A549 (cell line): ENCODE results near the gene WHRN. TPM values are rescaled to one million over a fixed set of nuclear protein-coding genes. Genes with fewer than 3 reads are reported as not detected.

Source experiments
- ATAC-seq, 2 experiments: fragments of 200-7000 bp in 1 of 2; fragments of >200 bp in 1 of 2; cut with Nextera tagmentation in 1 of 2; cut with Tn5 transposase in 1 of 2; 3 replicates each; pipeline versions ENCODE4 v1.8.0 to v1.9.1; 2018 to 2020; ENCODE audit warnings: mild to moderate bottlenecking in 1 of 2, moderate library complexity in 1 of 2
- CTCF ChIA-PET: fragments of 300-600 bp; sonication (Branson Sonifier 250); formaldehyde crosslinking; extraction: SDS; loops from one replicate; lab custom pipeline; 2021; ENCODE audit warnings: antibody characterized with exemption, inconsistent platforms; lab: Yijun Ruan, JAX
- POLR2A ChIA-PET: fragments of 350-600 bp; formaldehyde crosslinking; extraction: SDS; loops from one replicate; lab custom pipeline; 2021; ENCODE audit warnings: antibody characterized with exemption, inconsistent platforms; lab: Yijun Ruan, JAX
- DNase-seq, 2 experiments: peaks; one replicate each; pipeline versions ENCODE4 v3.0.0 to v3.0.0-alpha.2; 2011 to 2016; ENCODE audit warnings: low read depth in 1 of 2, low spot score in 1 of 2
- FAIRE-seq: peaks from 2 replicates; lab custom pipeline; 2011; peaks lifted over from hg19 to GRCh38; lab: Jason Lieb, UNC
- H3K27ac ChIP-seq, 2 experiments: fragments of >200 bp; sonication (Bioruptor Twin); formaldehyde crosslinking; 3 replicates each; pipeline ENCODE4 v1.5.1; 2016 to 2017
- H3K4me1 ChIP-seq: fragments of >200 bp; sonication (Bioruptor Twin); formaldehyde crosslinking; 3 replicates; pipeline ENCODE4 v1.6.1; 2016
- H3K4me2 ChIP-seq: fragments of >200 bp; sonication (Bioruptor Twin); formaldehyde crosslinking; 3 replicates; pipeline ENCODE4 v1.6.1; 2016
- H3K4me3 ChIP-seq: fragments of >200 bp; sonication (Bioruptor Twin); formaldehyde crosslinking; 3 replicates; pipeline ENCODE4 v1.5.1; 2016
- H3K9me3 ChIP-seq: fragments of >200 bp; sonication (Bioruptor Twin); formaldehyde crosslinking; 3 replicates; pipeline ENCODE4 v1.6.1; 2016
- ATOH8 ChIP-seq: fragments of 250-450 bp; sonication (Bioruptor Pico); IDR thresholded peaks from 2 replicates; pipeline ENCODE4 v1.5.0; 2020; ENCODE audit warnings: low read depth, mild to moderate bottlenecking, moderate library complexity
- BHLHE40 ChIP-seq: IDR thresholded peaks from 2 replicates; pipeline ENCODE4 v1.6.1; 2012; ENCODE audit warnings: low read depth, low read length, inconsistent platforms
- CEBPB ChIP-seq, 2 experiments: fragments of >200 bp in 1 of 2; sonication (Bioruptor Twin) in 1 of 2; formaldehyde crosslinking in 1 of 2; IDR thresholded peaks; 2 replicates each; pipeline ENCODE4 v1.6.1; 2012 to 2016
- E2F6 ChIP-seq: IDR thresholded peaks from 2 replicates; pipeline ENCODE4 v1.6.1; 2012; ENCODE audit warnings: low read depth, borderline replicate concordance
- EHF ChIP-seq: fragments of 250-450 bp; sonication (Bioruptor Pico); IDR thresholded peaks from 2 replicates; pipeline ENCODE4 v1.5.0; 2020; ENCODE audit warnings: mild to moderate bottlenecking
- EP300 ChIP-seq, 2 experiments: fragments of >200 bp; sonication (Bioruptor Twin); formaldehyde crosslinking; IDR thresholded peaks; 2 replicates in 1 of 2; 3 replicates in 1 of 2; pipeline ENCODE4 v1.6.1; 2016 to 2017
- FOSL2 ChIP-seq, 2 experiments: fragments of 450-650 bp in 1 of 2; fragments of >200 bp in 1 of 2; sonication (Bioruptor Twin) in 1 of 2; formaldehyde crosslinking; IDR thresholded peaks; 2 replicates each; pipeline versions ENCODE4 v1.5.0 to v1.6.1; 2016 to 2020; ENCODE audit warnings: mild to moderate bottlenecking in 1 of 2, moderate library complexity in 1 of 2
- FOXS1 ChIP-seq: fragments of 250-450 bp; sonication (Bioruptor Pico); IDR thresholded peaks from 2 replicates; pipeline ENCODE4 v1.5.0; 2020; ENCODE audit warnings: mild to moderate bottlenecking, moderate library complexity
- GATA3 ChIP-seq: IDR thresholded peaks from 2 replicates; pipeline ENCODE4 v1.6.1; 2012; ENCODE audit warnings: borderline replicate concordance
- HEYL ChIP-seq: fragments of 250-450 bp; sonication (Bioruptor Pico); IDR thresholded peaks from 2 replicates; pipeline ENCODE4 v1.8.0; 2021; ENCODE audit warnings: mild to moderate bottlenecking, moderate library complexity
- HOXA7 ChIP-seq: fragments of 250-450 bp; sonication (Bioruptor Pico); IDR thresholded peaks from 2 replicates; pipeline ENCODE4 v1.5.0; 2020; ENCODE audit warnings: mild to moderate bottlenecking, moderate library complexity
- HOXB5 ChIP-seq: fragments of 250-450 bp; sonication (Bioruptor Pico); IDR thresholded peaks from 2 replicates; pipeline ENCODE4 v1.5.0; 2020; ENCODE audit warnings: mild to moderate bottlenecking, moderate library complexity
- JUN ChIP-seq, 2 experiments: fragments of >200 bp; sonication (Bioruptor Twin); formaldehyde crosslinking; IDR thresholded peaks; 2 replicates in 1 of 2; 3 replicates in 1 of 2; pipeline ENCODE4 v1.6.1; 2016 to 2017
- KDM5A ChIP-seq: fragments of 200-600 bp; sonication (generic); IDR thresholded peaks from 2 replicates; pipeline ENCODE4 v1.6.1; 2016; ENCODE audit warnings: antibody characterized with exemption, mild to moderate bottlenecking
- MAZ ChIP-seq: fragments of 150-350 bp; IDR thresholded peaks from 2 replicates; pipeline ENCODE4 v1.6.1; 2014; ENCODE audit warnings: antibody characterized with exemption, low read depth, low read length, borderline replicate concordance
- MYC ChIP-seq: IDR thresholded peaks from 2 replicates; pipeline ENCODE4 v1.6.1; 2012; ENCODE audit warnings: mild to moderate bottlenecking, inconsistent platforms, low read length, improper control_type of control experiment, borderline replicate concordance
- NFE2L2 ChIP-seq: fragments of 150-350 bp; conservative IDR thresholded peaks from 2 replicates; pipeline ENCODE4 v1.6.1; 2014; ENCODE audit warnings: low read length
- NR3C1 ChIP-seq: fragments of >200 bp; sonication (Bioruptor Twin); formaldehyde crosslinking; IDR thresholded peaks from 3 replicates; pipeline ENCODE4 v1.6.1; 2017
- POLR2A ChIP-seq: IDR thresholded peaks from 2 replicates; pipeline ENCODE4 v1.6.1; 2012; ENCODE audit warnings: mild to moderate bottlenecking, low read length
- RAD21 ChIP-seq, 2 experiments: fragments of >200 bp in 1 of 2; sonication (Bioruptor Twin) in 1 of 2; formaldehyde crosslinking in 1 of 2; IDR thresholded peaks in 1 of 2; conservative IDR thresholded peaks in 1 of 2; 2 replicates in 1 of 2; 3 replicates in 1 of 2; pipeline ENCODE4 v1.6.1; 2012 to 2018; ENCODE audit warnings: inconsistent platforms in 1 of 2
- REST ChIP-seq: fragments of 200-600 bp; sonication (generic); IDR thresholded peaks from 2 replicates; pipeline ENCODE4 v1.6.1; 2016; ENCODE audit warnings: antibody characterized with exemption, mild to moderate bottlenecking, moderate library complexity
- RFX5 ChIP-seq: fragments of 450-650 bp; IDR thresholded peaks from 2 replicates; pipeline ENCODE4 v1.7.1; 2014; ENCODE audit warnings: antibody characterized with exemption, mild to moderate bottlenecking, moderate library complexity
- TFCP2L1 ChIP-seq: fragments of 250-450 bp; sonication (Bioruptor Pico); IDR thresholded peaks from 2 replicates; pipeline ENCODE4 v1.5.0; 2021; ENCODE audit warnings: mild to moderate bottlenecking
- TP53 ChIP-seq: fragments of 250-450 bp; sonication (Bioruptor Pico); IDR thresholded peaks from 2 replicates; pipeline ENCODE4 v1.5.0; 2021; ENCODE audit warnings: mild to moderate bottlenecking, moderate library complexity
- ZC3H11A ChIP-seq: fragments of 450-650 bp; IDR thresholded peaks from 2 replicates; pipeline ENCODE4 v1.6.1; 2014; ENCODE audit warnings: antibody characterized with exemption, mild to moderate bottlenecking
- ZFP36 ChIP-seq: fragments of 450-650 bp; IDR thresholded peaks from 2 replicates; pipeline ENCODE4 v1.6.1; 2014; ENCODE audit warnings: borderline replicate concordance; ENCODE audit not compliant: partially characterized antibody
- ZNF302 ChIP-seq: fragments of 250-450 bp; sonication (Bioruptor Pico); IDR thresholded peaks from 2 replicates; pipeline ENCODE4 v1.9.0; 2021; ENCODE audit warnings: inconsistent platforms, mild to moderate bottlenecking, moderate library complexity
- WGBS: methylation state at CpG from one replicate; pipeline ENCODE4 v1.1.6; 2017; ENCODE audit errors: missing lambda C conversion rate; 5-methylcytosine and 5-hydroxymethylcytosine counted together
- polyA plus RNA-seq, 4 experiments: library from polyadenylated mRNA; depleted of rRNA in 3 of 4; stranded (reverse); fragments of >200 nt; fragmentation: RNase III in 1 of 4; extraction: RNeasy Plus Mini Kit Qiagen cat#74134 plus additional on column Dnase treatment in 1 of 4; gene quantifications; 2 replicates in 3 of 4; 3 replicates in 1 of 4; pipeline ENCODE4 v1.2.3, GENCODE V29; 2011 to 2017
- TF ChIP-seq, protein P1 (sequence below): fragments of 250-450 bp; sonication (Bioruptor Pico); IDR thresholded peaks from 2 replicates; pipeline ENCODE4 v1.5.0; 2021; ENCODE audit warnings: mild to moderate bottlenecking, moderate library complexity, borderline replicate concordance

Gene WHRN
- polyA plus RNA-seq, 2 of the 4 experiments (the other 2 are of a cell fraction), result 1.2 to 3.2 TPM

DNA sequence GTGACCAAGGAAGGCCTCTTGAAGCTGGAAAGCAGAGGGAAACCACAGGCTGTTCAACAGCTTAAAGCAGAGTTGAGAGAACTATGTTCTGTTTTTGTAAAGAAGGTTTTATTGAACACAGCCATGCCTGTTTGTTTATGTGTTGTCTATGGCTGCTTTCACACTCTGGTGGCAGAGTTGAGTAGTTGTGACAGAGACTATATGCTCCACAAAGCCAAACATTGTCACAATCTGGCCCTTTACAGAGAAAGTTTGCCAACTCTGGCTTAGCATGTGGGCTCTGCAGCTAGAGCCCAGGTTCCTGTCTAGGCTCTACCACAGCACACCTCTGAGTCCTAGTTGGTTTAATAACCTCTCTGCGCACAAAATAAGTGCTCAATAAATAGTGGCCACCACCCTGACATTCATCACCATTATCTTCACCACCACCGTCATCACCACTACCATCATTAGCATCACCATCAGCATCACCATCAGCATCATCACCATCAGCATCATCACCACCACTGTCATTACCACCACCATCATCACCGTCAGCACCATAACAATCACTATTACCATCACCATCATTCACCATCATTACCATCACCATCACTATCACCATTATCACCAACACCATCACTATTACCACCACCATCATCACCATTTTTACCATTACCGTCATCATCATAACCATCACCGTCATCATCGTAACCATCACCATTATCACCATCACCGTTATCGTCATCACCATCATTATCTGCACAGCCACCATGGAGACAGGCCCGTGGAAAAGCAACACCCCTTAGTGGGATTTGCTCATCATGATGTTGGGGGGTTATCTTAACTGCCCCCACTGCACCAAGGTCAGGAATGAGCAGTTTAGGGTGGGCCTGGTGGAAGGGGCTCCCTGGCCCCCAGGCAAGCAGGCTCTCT lies 135.8 kb downstream of the WHRN start:
- 89% methylated on average over 9 of the region's 9 CpGs for WGBS
- Histone ChIP-seq H3K4me2 (no peak overlapping the region), H3K9me3 (no peaks in the 10 kb centered on the region), H3K27ac (no peak overlapping the region), H3K4me1 (peaks cover 18% of the 10 kb centered on the region), H3K4me3 (no peak overlapping the region)
- ATAC-seq, result no peak
- DNase-seq, result no peak
- ChIA-PET CTCF (interaction anchor here (3.8 kb wide), 1 partner anchor 36 kb away, joined by 12 read pairs; no protein-coding TSS in a partner anchor), POLR2A (no interaction called here)
- no peak for FAIRE-seq
- no peak for TF ChIP-seq HOXB5 (CRISPR knock-in tag)
- TF ChIP-seq REST, result no peak
- TF ChIP-seq HEYL (CRISPR knock-in tag), result no peak
- no peak for TF ChIP-seq ZC3H11A
- TF ChIP-seq TP53 (CRISPR knock-in tag), result no peak
- TF ChIP-seq MYC, result no peak
- no peak for TF ChIP-seq MAZ
- TF ChIP-seq RFX5, result no peak
- TF ChIP-seq, protein P1, sequence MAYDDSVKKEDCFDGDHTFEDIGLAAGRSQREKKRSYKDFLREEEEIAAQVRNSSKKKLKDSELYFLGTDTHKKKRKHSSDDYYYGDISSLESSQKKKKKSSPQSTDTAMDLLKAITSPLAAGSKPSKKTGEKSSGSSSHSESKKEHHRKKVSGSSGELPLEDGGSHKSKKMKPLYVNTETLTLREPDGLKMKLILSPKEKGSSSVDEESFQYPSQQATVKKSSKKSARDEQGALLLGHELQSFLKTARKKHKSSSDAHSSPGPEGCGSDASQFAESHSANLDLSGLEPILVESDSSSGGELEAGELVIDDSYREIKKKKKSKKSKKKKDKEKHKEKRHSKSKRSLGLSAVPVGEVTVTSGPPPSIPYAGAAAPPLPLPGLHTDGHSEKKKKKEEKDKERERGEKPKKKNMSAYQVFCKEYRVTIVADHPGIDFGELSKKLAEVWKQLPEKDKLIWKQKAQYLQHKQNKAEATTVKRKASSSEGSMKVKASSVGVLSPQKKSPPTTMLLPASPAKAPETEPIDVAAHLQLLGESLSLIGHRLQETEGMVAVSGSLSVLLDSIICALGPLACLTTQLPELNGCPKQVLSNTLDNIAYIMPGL (CRISPR knock-in tag), result no peak
- TF ChIP-seq FOXS1, result no peak
- no peak for TF ChIP-seq EP300 (IDR thresholded peaks at IDR 0.05)
- TF ChIP-seq TFCP2L1 (CRISPR knock-in tag), result no peak
- TF ChIP-seq BHLHE40, result no peak
- TF ChIP-seq NFE2L2, result no peak
- TF ChIP-seq ZNF302 (CRISPR knock-in tag), result no peak
- TF ChIP-seq GATA3, result no peak

GRCh38 chr9:114367772-114368569 lies 137.3 kb downstream of the WHRN start:
- Histone ChIP-seq H3K4me1 (peaks cover 21% of the 10 kb centered on the region), H3K4me3 (no peak overlapping the region), H3K9me3 (no peaks in the 10 kb centered on the region), H3K4me2 (no peak overlapping the region), H3K27ac (no peak overlapping the region)
- WGBS, result 87% methylated on average over 9 of the region's 14 CpGs
- DNase-seq (no peak), FAIRE-seq (no peak), ATAC-seq (no peak)
- ChIA-PET CTCF (interaction anchor here (1.0 to 3.8 kb wide), 7 partner anchors 11 to 67 kb away, joined by 3 to 12 read pairs (median 5); no protein-coding TSS in a partner anchor), POLR2A (no interaction called here)
- TF ChIP-seq JUN (IDR thresholded peaks at IDR 0.05) (no peak), MYC (no peak), HEYL (CRISPR knock-in tag) (no peak), KDM5A (no peak), TP53 (CRISPR knock-in tag) (no peak), NFE2L2 (no peak), RAD21 (conservative IDR thresholded peaks at IDR 0.05 in 1 of 2, IDR thresholded peaks at IDR 0.05 in 1 of 2) (no peak), CEBPB (IDR thresholded peaks at IDR 0.05) (no peak), ZFP36 (no peak), ZC3H11A (no peak), NR3C1 (no peak), GATA3 (no peak), POLR2A (no peak), HOXA7 (CRISPR knock-in tag) (no peak), EHF (no peak), E2F6 (no peak), EP300 (IDR thresholded peaks at IDR 0.05) (no peak), FOSL2 (IDR thresholded peaks at IDR 0.05) (no peak), FOSL2 (CRISPR knock-in tag; IDR thresholded peaks at IDR 0.05) (no peak), BHLHE40 (no peak), ATOH8 (CRISPR knock-in tag) (no peak)
